H9 (cell line): ENCODE data around the gene CDK12. TPM values are rescaled to one million over a fixed set of nuclear protein-coding genes. Genes with fewer than 3 reads are reported as not detected.

ENCODE experiments used
- DNase-seq: peaks from one replicate; pipeline ENCODE4 v3.0.0-alpha.2; 2017
- H2AFZ ChIP-seq: one replicate; pipeline ENCODE4 v1.6.1; 2013; ENCODE audit warnings: mild to moderate bottlenecking, low read length, control low read depth, moderate library complexity
- H2AK5ac ChIP-seq: 2 replicates; pipeline ENCODE4 v1.6.1; 2013; ENCODE audit warnings: low read length, control low read depth, mixed read lengths; ENCODE audit not compliant: insufficient read length
- H2BK120ac ChIP-seq: one replicate; pipeline ENCODE4 v1.6.1; 2013; ENCODE audit warnings: low read depth, mild to moderate bottlenecking, low read length, control low read depth, inconsistent platforms; ENCODE audit not compliant: poor library complexity, severe bottlenecking
- H2BK12ac ChIP-seq: 2 replicates; pipeline ENCODE4 v1.6.1; 2013; ENCODE audit warnings: low read length, control low read depth, mixed read lengths, low read depth; ENCODE audit not compliant: insufficient read length
- H2BK15ac ChIP-seq: 2 replicates; pipeline ENCODE4 v1.6.1; 2013; ENCODE audit warnings: low read depth, low read length, control low read depth
- H2BK20ac ChIP-seq: one replicate; pipeline ENCODE4 v1.6.1; 2013; ENCODE audit warnings: low read depth, mild to moderate bottlenecking, low read length, control low read depth, inconsistent platforms; ENCODE audit not compliant: poor library complexity, severe bottlenecking
- H2BK5ac ChIP-seq: 2 replicates; pipeline ENCODE4 v1.6.1; 2013; ENCODE audit warnings: low read length, control low read depth, mixed read lengths; ENCODE audit not compliant: insufficient read length
- H3K14ac ChIP-seq: 2 replicates; pipeline ENCODE4 v1.6.1; 2013; ENCODE audit warnings: low read length, control low read depth; ENCODE audit not compliant: insufficient read depth
- H3K18ac ChIP-seq: 2 replicates; pipeline ENCODE4 v1.6.1; 2013; ENCODE audit warnings: low read depth, mild to moderate bottlenecking, mixed read lengths, low read length, control low read depth; ENCODE audit not compliant: insufficient read length
- H3K23ac ChIP-seq: 2 replicates; pipeline ENCODE4 v1.6.1; 2013; ENCODE audit warnings: low read length, control low read depth, mixed read lengths, low read depth; ENCODE audit not compliant: insufficient read length
- H3K23me2 ChIP-seq: 2 replicates; pipeline ENCODE4 v1.6.1; 2013; ENCODE audit warnings: low read depth, mild to moderate bottlenecking, mixed read lengths, low read length, control low read depth; ENCODE audit not compliant: insufficient read length, poor library complexity, severe bottlenecking
- H3K27ac ChIP-seq: 2 replicates; pipeline ENCODE4 v1.5.1; 2013; ENCODE audit warnings: low read length, control low read depth, mixed read lengths, low read depth; ENCODE audit not compliant: insufficient read length
- H3K27me3 ChIP-seq: 2 replicates; pipeline ENCODE4 v1.6.1; 2013; ENCODE audit warnings: low read length, control low read depth, inconsistent platforms; ENCODE audit not compliant: insufficient read depth
- H3K4ac ChIP-seq: 2 replicates; pipeline ENCODE4 v1.6.1; 2013; ENCODE audit warnings: low read depth, mild to moderate bottlenecking, control low read depth, inconsistent platforms, low read length, moderate library complexity
- H3K4me1 ChIP-seq: 2 replicates; pipeline ENCODE4 v1.6.1; 2013; ENCODE audit warnings: low read length, control low read depth, inconsistent platforms; ENCODE audit not compliant: insufficient read depth
- H3K4me2 ChIP-seq: 2 replicates; pipeline ENCODE4 v1.6.1; 2013; ENCODE audit warnings: low read length, control low read depth, mixed read lengths; ENCODE audit not compliant: insufficient read length, insufficient read depth
- H3K56ac ChIP-seq: 2 replicates; pipeline ENCODE4 v1.6.1; 2013; ENCODE audit warnings: low read depth, mild to moderate bottlenecking, mixed read lengths, low read length, control low read depth; ENCODE audit not compliant: insufficient read length
- H3K79me1 ChIP-seq: 2 replicates; pipeline ENCODE4 v1.6.1; 2013; ENCODE audit warnings: low read depth, mild to moderate bottlenecking, moderate library complexity, low read length, control low read depth, inconsistent platforms; ENCODE audit not compliant: insufficient read depth, poor library complexity, severe bottlenecking
- H3K79me2 ChIP-seq: 2 replicates; pipeline ENCODE4 v1.6.1; 2013; ENCODE audit warnings: low read length, control low read depth, inconsistent platforms; ENCODE audit not compliant: insufficient read depth
- H3K9ac ChIP-seq: 2 replicates; pipeline ENCODE4 v1.6.1; 2013; ENCODE audit warnings: low read length, control low read depth, mixed read lengths; ENCODE audit not compliant: insufficient read length; ENCODE audit errors: extremely low read depth
- H3K9me3 ChIP-seq: one replicate; pipeline ENCODE4 v1.6.1; 2013; ENCODE audit warnings: low read depth, low read length, inconsistent platforms; ENCODE audit not compliant: control insufficient read depth
- H3T11ph ChIP-seq: one replicate; pipeline ENCODE4 v1.6.1; 2013; ENCODE audit warnings: mild to moderate bottlenecking, low read length, control low read depth, inconsistent platforms
- H4K20me1 ChIP-seq: one replicate; pipeline ENCODE4 v1.6.1; 2013; ENCODE audit not compliant: control insufficient read depth, insufficient read length, insufficient read depth
- H4K5ac ChIP-seq: 2 replicates; pipeline ENCODE4 v1.6.1; 2013; ENCODE audit warnings: low read depth, mild to moderate bottlenecking, mixed read lengths, low read length, control low read depth; ENCODE audit not compliant: insufficient read length
- H4K8ac ChIP-seq: replicated peaks from 2 replicates; pipeline ENCODE4 v1.6.1; 2013; ENCODE audit warnings: low read length, control low read depth, mixed read lengths, low read depth; ENCODE audit not compliant: insufficient read length
- H4K91ac ChIP-seq: 2 replicates; pipeline ENCODE4 v1.6.1; 2013; ENCODE audit warnings: low read depth, mild to moderate bottlenecking, moderate library complexity, mixed read lengths, low read length, control low read depth; ENCODE audit not compliant: insufficient read length
- H3K27ac Mint-ChIP-seq, 3 experiments: 2 replicates in 2 of 3; 3 replicates in 1 of 3; pipeline ENCODE4 v1.8.0; 2020 to 2021; ENCODE audit warnings: mixed read lengths in 3 of 3, mild to moderate bottlenecking in 1 of 3, moderate library complexity in 1 of 3
- H3K27me3 Mint-ChIP-seq: 2 replicates; pipeline ENCODE4 v1.8.0; 2021; ENCODE audit warnings: low read depth, mild to moderate bottlenecking, moderate library complexity, mixed read lengths
- H3K36me3 Mint-ChIP-seq, 3 experiments: 2 replicates in 2 of 3; 3 replicates in 1 of 3; pipeline ENCODE4 v1.8.0; 2020 to 2021; ENCODE audit warnings: low read depth in 3 of 3, mixed read lengths in 3 of 3; ENCODE audit not compliant: insufficient read depth in 1 of 3
- H3K4me1 Mint-ChIP-seq, 2 experiments: 2 replicates each; pipeline ENCODE4 v1.8.0; 2020; ENCODE audit warnings: mixed read lengths in 2 of 2
- H3K4me3 Mint-ChIP-seq, 2 experiments: 2 replicates in 1 of 2; 3 replicates in 1 of 2; pipeline ENCODE4 v1.8.0; 2020 to 2021; ENCODE audit warnings: mild to moderate bottlenecking in 2 of 2, mixed read lengths in 2 of 2, moderate library complexity in 1 of 2
- H3K9me3 Mint-ChIP-seq, 2 experiments: 2 replicates in 1 of 2; 3 replicates in 1 of 2; pipeline ENCODE4 v1.8.0; 2020; ENCODE audit warnings: mild to moderate bottlenecking in 2 of 2, mixed read lengths in 2 of 2, moderate library complexity in 1 of 2
- WGBS: extraction: QIAGEN DNeasy Blood & Tissue Kit; methylation state at CpG from one replicate; pipeline ENCODE4 v1.1.7; 2013; ENCODE audit warnings: missing lambda C conversion rate, low lambda C conversion rate, mixed read lengths; ENCODE audit not compliant: insufficient read length; ENCODE audit errors: extremely low coverage; 5-methylcytosine and 5-hydroxymethylcytosine counted together
- total RNA-seq: library from RNA; stranded (reverse); gene quantifications from 2 replicates; pipeline ENCODE4 v1.2.1, GENCODE V29; 2021
- TF ChIP-seq, protein P1 (sequence below): fragments of 200-600 bp; sonication (generic); conservative IDR thresholded peaks from 3 replicates; pipeline ENCODE4 v1.8.0; 2021; ENCODE audit warnings: antibody characterized with exemption, mild to moderate bottlenecking

The CDK12 gene
- total RNA-seq, 1 experiment from 2014 or later, result 87.6 TPM

DNA sequence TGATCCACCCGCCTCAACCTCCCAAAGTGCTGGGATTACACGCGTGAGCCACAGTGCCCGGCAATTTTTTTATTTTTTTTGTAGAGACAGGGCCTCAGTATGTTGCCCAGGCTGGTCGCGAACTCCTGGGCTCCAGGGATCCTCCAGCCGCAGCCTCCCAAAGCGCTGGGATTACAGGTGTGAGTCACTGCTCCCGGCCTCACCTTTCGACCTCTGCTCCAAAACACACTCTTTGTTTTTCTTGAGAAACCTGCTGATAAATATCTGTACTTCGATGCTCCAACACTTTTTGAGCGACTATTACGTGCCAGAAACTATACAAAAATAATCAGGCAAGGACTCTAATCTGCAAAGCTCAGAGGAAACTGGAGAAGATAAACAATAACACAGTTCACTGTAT, 11.2 kb upstream of the CDK12 start:
- Histone ChIP-seq H3K9me3 (no peaks in the 10 kb centered on the region), H3K14ac (no peak overlapping the region), H2AK5ac (no peak overlapping the region), H3T11ph (no peak overlapping the region), H2BK120ac (no peak overlapping the region), H4K20me1 (no peaks in the 10 kb centered on the region), H4K91ac (no peak overlapping the region), H3K4ac (no peak overlapping the region), H3K23me2 (peaks cover 9% of the 10 kb centered on the region), H2BK12ac (no peak overlapping the region), H2BK5ac (no peak overlapping the region), H3K4me2 (peak overlapping the region; percentile 91), H2AFZ (no peak overlapping the region), H3K23ac (no peak overlapping the region), H3K4me1 (no peaks in the 10 kb centered on the region), H3K56ac (no peak overlapping the region), H3K9ac (peak overlapping the region; percentile 100), H3K18ac (no peak overlapping the region), H2BK20ac (no peak overlapping the region), H4K8ac (no peak overlapping the region), H2BK15ac (no peak overlapping the region), H3K27me3 (no peaks in the 10 kb centered on the region), H3K79me2 (peaks cover 11% of the 10 kb centered on the region; the same call in 1 of the 2 replicates), H4K5ac (no peak overlapping the region), H3K79me1 (peaks cover 3% of the 10 kb centered on the region), H3K27ac (no peak overlapping the region)
- peak overlapping the region in 2 of 3 experiments; percentile 4 to 99; a peak in 1 of 7 replicates for H3K27ac Mint-ChIP-seq
- peaks cover 3 to 4% of the 10 kb centered on the region in 2 experiments for H3K4me1 Mint-ChIP-seq
- no CpG with 5 or more reads among the region's 13 CpGs for WGBS
- H3K4me3 Mint-ChIP-seq, result peak overlapping the region; percentile 98
- H3K27me3 Mint-ChIP-seq, result no peaks in the 10 kb centered on the region
- peaks cover 5 to 29% (median 13%) of the 10 kb centered on the region in 3 experiments; a peak in 6 of 7 replicates for H3K36me3 Mint-ChIP-seq
- TF ChIP-seq, protein P1, sequence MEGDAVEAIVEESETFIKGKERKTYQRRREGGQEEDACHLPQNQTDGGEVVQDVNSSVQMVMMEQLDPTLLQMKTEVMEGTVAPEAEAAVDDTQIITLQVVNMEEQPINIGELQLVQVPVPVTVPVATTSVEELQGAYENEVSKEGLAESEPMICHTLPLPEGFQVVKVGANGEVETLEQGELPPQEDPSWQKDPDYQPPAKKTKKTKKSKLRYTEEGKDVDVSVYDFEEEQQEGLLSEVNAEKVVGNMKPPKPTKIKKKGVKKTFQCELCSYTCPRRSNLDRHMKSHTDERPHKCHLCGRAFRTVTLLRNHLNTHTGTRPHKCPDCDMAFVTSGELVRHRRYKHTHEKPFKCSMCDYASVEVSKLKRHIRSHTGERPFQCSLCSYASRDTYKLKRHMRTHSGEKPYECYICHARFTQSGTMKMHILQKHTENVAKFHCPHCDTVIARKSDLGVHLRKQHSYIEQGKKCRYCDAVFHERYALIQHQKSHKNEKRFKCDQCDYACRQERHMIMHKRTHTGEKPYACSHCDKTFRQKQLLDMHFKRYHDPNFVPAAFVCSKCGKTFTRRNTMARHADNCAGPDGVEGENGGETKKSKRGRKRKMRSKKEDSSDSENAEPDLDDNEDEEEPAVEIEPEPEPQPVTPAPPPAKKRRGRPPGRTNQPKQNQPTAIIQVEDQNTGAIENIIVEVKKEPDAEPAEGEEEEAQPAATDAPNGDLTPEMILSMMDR, result no peak
- H3K9me3 Mint-ChIP-seq, result no peaks in the 10 kb centered on the region
- no peak for DNase-seq
